ENCODE results near the gene ADGRV1.

ADGRV1 gene

GRCh38 chr5:90640484-90641059, 82.0 kb downstream of the ADGRV1 start:
- no peak overlapping the region for H3K9ac ChIP-seq (ENCODE audit: low read depth, low read length, poor library complexity, severe bottlenecking)
- H3K4me3 ChIP-seq (ENCODE audit: low read length, poor library complexity, severe bottlenecking): no peak overlapping the region
- H2AFZ ChIP-seq (ENCODE audit: low read length): 0 out of 2 replicates have a peak overlapping the region, but pooled peaks have one; percentile 60

GRCh38 chr5:90641528-90641927, 82.9 kb downstream of the ADGRV1 start:
- H3F3A ChIP-seq (ENCODE audit: low read depth): no peaks in the 10 kb centered on the region
- no peaks in the 10 kb centered on the region for H3K9me2 ChIP-seq (replicated peaks; ENCODE audit: low read depth, low read length)
- TF ChIP-seq EZH2phosphoT487 (IDR thresholded peaks at IDR 0.05; ENCODE audit: borderline replicate concordance): no peak
- TF ChIP-seq, protein P1, sequence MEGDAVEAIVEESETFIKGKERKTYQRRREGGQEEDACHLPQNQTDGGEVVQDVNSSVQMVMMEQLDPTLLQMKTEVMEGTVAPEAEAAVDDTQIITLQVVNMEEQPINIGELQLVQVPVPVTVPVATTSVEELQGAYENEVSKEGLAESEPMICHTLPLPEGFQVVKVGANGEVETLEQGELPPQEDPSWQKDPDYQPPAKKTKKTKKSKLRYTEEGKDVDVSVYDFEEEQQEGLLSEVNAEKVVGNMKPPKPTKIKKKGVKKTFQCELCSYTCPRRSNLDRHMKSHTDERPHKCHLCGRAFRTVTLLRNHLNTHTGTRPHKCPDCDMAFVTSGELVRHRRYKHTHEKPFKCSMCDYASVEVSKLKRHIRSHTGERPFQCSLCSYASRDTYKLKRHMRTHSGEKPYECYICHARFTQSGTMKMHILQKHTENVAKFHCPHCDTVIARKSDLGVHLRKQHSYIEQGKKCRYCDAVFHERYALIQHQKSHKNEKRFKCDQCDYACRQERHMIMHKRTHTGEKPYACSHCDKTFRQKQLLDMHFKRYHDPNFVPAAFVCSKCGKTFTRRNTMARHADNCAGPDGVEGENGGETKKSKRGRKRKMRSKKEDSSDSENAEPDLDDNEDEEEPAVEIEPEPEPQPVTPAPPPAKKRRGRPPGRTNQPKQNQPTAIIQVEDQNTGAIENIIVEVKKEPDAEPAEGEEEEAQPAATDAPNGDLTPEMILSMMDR (conservative IDR thresholded peaks at IDR 0.05; ENCODE audit: low read length): no peak
- H3K9ac ChIP-seq (ENCODE audit: low read depth, low read length, poor library complexity, severe bottlenecking): no peak overlapping the region
- no peak overlapping the region for H2AFZ ChIP-seq (ENCODE audit: low read length)
- no peaks in the 10 kb centered on the region for H3K9me3 ChIP-seq (ENCODE audit: insufficient read depth, low read depth, low read length)
- no peak overlapping the region for H3K4me3 ChIP-seq (ENCODE audit: low read length, poor library complexity, severe bottlenecking)
- no peaks in the 10 kb centered on the region for H3K27me3 ChIP-seq (ENCODE audit: insufficient read depth, low read length, poor library complexity, severe bottlenecking)
- H4K20me1 ChIP-seq (ENCODE audit: insufficient read depth, low read length, poor library complexity, severe bottlenecking): no peaks in the 10 kb centered on the region
- H3K4me1 ChIP-seq (ENCODE audit: insufficient read depth, low read length, poor library complexity, severe bottlenecking): peaks cover 9% of the 10 kb centered on the region
- H3K79me2 ChIP-seq (ENCODE audit: insufficient read depth, low read length): no peaks in the 10 kb centered on the region
- H3K4me2 ChIP-seq (ENCODE audit: low read depth, low read length, poor library complexity, severe bottlenecking): no peak overlapping the region
- no peaks in the 10 kb centered on the region for H3K36me3 ChIP-seq (ENCODE audit: insufficient read depth, low read length)

More at GRCh38 chr5:90640484-90641059, 82.0 kb downstream of the ADGRV1 start:
- H3K79me2 ChIP-seq (ENCODE audit: insufficient read depth, low read length): no peaks in the 10 kb centered on the region
- TF ChIP-seq EZH2phosphoT487 (IDR thresholded peaks at IDR 0.05; ENCODE audit: borderline replicate concordance): no peak
- no peaks in the 10 kb centered on the region for H4K20me1 ChIP-seq (ENCODE audit: insufficient read depth, low read length, poor library complexity, severe bottlenecking)
- no peaks in the 10 kb centered on the region for H3K36me3 ChIP-seq (ENCODE audit: insufficient read depth, low read length)
- peaks cover 9% of the 10 kb centered on the region for H3K4me1 ChIP-seq (ENCODE audit: insufficient read depth, low read length, poor library complexity, severe bottlenecking)
- H3F3A ChIP-seq (ENCODE audit: low read depth): no peaks in the 10 kb centered on the region
- no peaks in the 10 kb centered on the region for H3K9me2 ChIP-seq (replicated peaks; ENCODE audit: low read depth, low read length)
- no peaks in the 10 kb centered on the region for H3K27me3 ChIP-seq (ENCODE audit: insufficient read depth, low read length, poor library complexity, severe bottlenecking)
- H3K9me3 ChIP-seq (ENCODE audit: insufficient read depth, low read depth, low read length): no peaks in the 10 kb centered on the region
- no peak overlapping the region for H3K4me2 ChIP-seq (ENCODE audit: low read depth, low read length, poor library complexity, severe bottlenecking)

DNA sequence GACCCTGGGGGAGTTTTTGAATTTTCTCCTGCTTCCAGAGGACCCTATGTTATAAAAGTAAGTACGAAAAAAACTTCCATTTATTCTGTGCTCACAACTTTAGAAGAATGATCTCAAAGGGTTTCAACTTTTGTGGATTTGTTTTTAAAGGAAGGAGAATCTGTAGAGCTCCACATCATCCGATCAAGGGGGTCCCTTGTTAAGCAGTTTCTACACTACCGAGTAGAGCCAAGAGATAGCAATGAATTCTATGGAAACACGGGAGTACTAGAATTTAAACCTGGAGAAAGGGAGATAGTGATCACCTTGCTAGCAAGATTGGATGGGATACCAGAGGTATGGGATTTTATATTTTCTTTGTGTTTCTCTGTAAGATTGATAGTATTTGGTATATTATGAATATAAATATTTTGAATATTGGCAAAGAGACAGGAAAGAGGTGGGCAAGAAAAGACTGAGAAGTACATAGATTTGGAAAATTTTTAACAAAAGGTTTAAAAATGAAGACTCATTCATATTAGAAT, 84.2 kb downstream of the ADGRV1 start:
- no peak overlapping the region for H3K4me3 ChIP-seq (ENCODE audit: low read length, poor library complexity, severe bottlenecking)
- H3K27me3 ChIP-seq (ENCODE audit: insufficient read depth, low read length, poor library complexity, severe bottlenecking): no peaks in the 10 kb centered on the region
- H3K4me2 ChIP-seq (ENCODE audit: low read depth, low read length, poor library complexity, severe bottlenecking): no peak overlapping the region
- H3K9me3 ChIP-seq (ENCODE audit: insufficient read depth, low read depth, low read length): no peaks in the 10 kb centered on the region
- no peaks in the 10 kb centered on the region for H3K9me2 ChIP-seq (replicated peaks; ENCODE audit: low read depth, low read length)
- no peak overlapping the region for H2AFZ ChIP-seq (ENCODE audit: low read length)
- H3K36me3 ChIP-seq (ENCODE audit: insufficient read depth, low read length): no peaks in the 10 kb centered on the region
- TF ChIP-seq EZH2phosphoT487 (IDR thresholded peaks at IDR 0.05; ENCODE audit: borderline replicate concordance): no peak
- TF ChIP-seq, protein P1 (conservative IDR thresholded peaks at IDR 0.05; ENCODE audit: low read length): no peak
- H3K9ac ChIP-seq (ENCODE audit: low read depth, low read length, poor library complexity, severe bottlenecking): no peak overlapping the region
- no peaks in the 10 kb centered on the region for H3F3A ChIP-seq (ENCODE audit: low read depth)
- peaks cover 9% of the 10 kb centered on the region for H3K4me1 ChIP-seq (ENCODE audit: insufficient read depth, low read length, poor library complexity, severe bottlenecking)
- no peaks in the 10 kb centered on the region for H4K20me1 ChIP-seq (ENCODE audit: insufficient read depth, low read length, poor library complexity, severe bottlenecking)
- no peaks in the 10 kb centered on the region for H3K79me2 ChIP-seq (ENCODE audit: insufficient read depth, low read length)

- Histone ChIP-seq H3K4me3 (ENCODE audit: low read length, poor library complexity, severe bottlenecking) (no peak overlapping the region), H3K36me3 (ENCODE audit: insufficient read depth, low read length) (no peaks in the 10 kb centered on the region), H3K27me3 (ENCODE audit: insufficient read depth, low read length, poor library complexity, severe bottlenecking) (no peaks in the 10 kb centered on the region), H3K79me2 (ENCODE audit: insufficient read depth, low read length) (no peaks in the 10 kb centered on the region), H4K20me1 (ENCODE audit: insufficient read depth, low read length, poor library complexity, severe bottlenecking) (no peaks in the 10 kb centered on the region), H3K9ac (ENCODE audit: low read depth, low read length, poor library complexity, severe bottlenecking) (no peak overlapping the region), H2AFZ (ENCODE audit: low read length) (no peak overlapping the region), H3K9me3 (ENCODE audit: insufficient read depth, low read depth, low read length) (no peaks in the 10 kb centered on the region), H3K4me2 (ENCODE audit: low read depth, low read length, poor library complexity, severe bottlenecking) (peak overlapping the region; percentile 46), H3K4me1 (ENCODE audit: insufficient read depth, low read length, poor library complexity, severe bottlenecking) (peaks cover 9% of the 10 kb centered on the region), H3F3A (ENCODE audit: low read depth) (no peaks in the 10 kb centered on the region), H3K9me2 (replicated peaks; ENCODE audit: low read depth, low read length) (no peaks in the 10 kb centered on the region)
- TF ChIP-seq, protein P1 (conservative IDR thresholded peaks at IDR 0.05; ENCODE audit: low read length): no peak
- no peak for TF ChIP-seq EZH2phosphoT487 (IDR thresholded peaks at IDR 0.05; ENCODE audit: borderline replicate concordance)
Measured at GRCh38 chr5:90644132-90644531, 85.5 kb downstream of the ADGRV1 start.

All from Loucy (cell line).